HCT116 (cell line): ENCODE results near the gene UVRAG.
"Not testable (repeated sequence)": the region's sequence is repeated elsewhere in the genome, so short reads cannot be mapped to it uniquely, and the experiment has no call there.

ENCODE experiments used
- EGR1 ChIP-seq: IDR thresholded peaks from 2 replicates; pipeline ENCODE4 v1.6.1; 2012; ENCODE audit warnings: low read depth
- ELF1 ChIP-seq: IDR thresholded peaks from 2 replicates; pipeline ENCODE4 v1.6.1; 2012; ENCODE audit warnings: low read depth, borderline replicate concordance
- EZH2 ChIP-seq: fragments of 200-600 bp; sonication (generic); IDR thresholded peaks from 2 replicates; pipeline ENCODE4 v1.6.1; 2017; ENCODE audit warnings: antibody characterized with exemption, mixed run types
- POLR2A ChIP-seq: IDR thresholded peaks from 2 replicates; pipeline ENCODE4 v1.7.0; 2011; ENCODE audit warnings: borderline replicate concordance; ENCODE audit not compliant: insufficient read depth, insufficient read length; ENCODE audit errors: extremely low read depth
- POLR2AphosphoS5 ChIP-seq: IDR thresholded peaks from 2 replicates; pipeline ENCODE4 v1.6.1; 2011; ENCODE audit warnings: mild to moderate bottlenecking, low read depth, low read length, moderate library complexity
- SRF ChIP-seq: IDR thresholded peaks from 2 replicates; pipeline ENCODE4 v1.6.1; 2012; ENCODE audit warnings: low read depth
- YY1 ChIP-seq: IDR thresholded peaks from 2 replicates; pipeline ENCODE4 v1.6.1; 2011; ENCODE audit warnings: low read length, low read depth, moderate library complexity, mild to moderate bottlenecking; ENCODE audit not compliant: insufficient replicate concordance; ENCODE audit errors: extremely low read depth
- TF ChIP-seq, protein P1 (sequence below): IDR thresholded peaks from 2 replicates; pipeline ENCODE4 v1.6.1; 2012; ENCODE audit warnings: low read depth
- TF ChIP-seq, protein P2 (sequence below), 3 experiments: fragments of 200-600 bp in 1 of 3; sonication (generic) in 1 of 3; IDR thresholded peaks in 2 of 3; conservative IDR thresholded peaks in 1 of 3; 2 replicates each; pipeline ENCODE4 v1.5.1; 2012 to 2017; ENCODE audit warnings: low read depth in 2 of 3, low read length in 2 of 3, antibody characterized with exemption in 1 of 3, borderline replicate concordance in 1 of 3, control low read depth in 1 of 3, mild to moderate bottlenecking in 1 of 3, mixed read lengths in 1 of 3, mixed run types in 1 of 3, moderate library complexity in 1 of 3; ENCODE audit not compliant: insufficient read depth in 1 of 3
- TF ChIP-seq, protein P3 (sequence below): IDR thresholded peaks from 2 replicates; pipeline ENCODE4 v1.6.1; 2012
- TF ChIP-seq, protein P4 (sequence below): IDR thresholded peaks from 2 replicates; pipeline ENCODE4 v1.6.1; 2011; ENCODE audit warnings: mild to moderate bottlenecking, low read length, moderate library complexity; ENCODE audit not compliant: insufficient replicate concordance; ENCODE audit errors: extremely low read depth

GRCh38 chr11:76081084-76081483 lies 266.1 kb downstream of the UVRAG start:
- not testable (repeated sequence) for TF ChIP-seq YY1, POLR2A, EGR1, ELF1, POLR2AphosphoS5, SRF, EZH2
- TF ChIP-seq, protein P1, sequence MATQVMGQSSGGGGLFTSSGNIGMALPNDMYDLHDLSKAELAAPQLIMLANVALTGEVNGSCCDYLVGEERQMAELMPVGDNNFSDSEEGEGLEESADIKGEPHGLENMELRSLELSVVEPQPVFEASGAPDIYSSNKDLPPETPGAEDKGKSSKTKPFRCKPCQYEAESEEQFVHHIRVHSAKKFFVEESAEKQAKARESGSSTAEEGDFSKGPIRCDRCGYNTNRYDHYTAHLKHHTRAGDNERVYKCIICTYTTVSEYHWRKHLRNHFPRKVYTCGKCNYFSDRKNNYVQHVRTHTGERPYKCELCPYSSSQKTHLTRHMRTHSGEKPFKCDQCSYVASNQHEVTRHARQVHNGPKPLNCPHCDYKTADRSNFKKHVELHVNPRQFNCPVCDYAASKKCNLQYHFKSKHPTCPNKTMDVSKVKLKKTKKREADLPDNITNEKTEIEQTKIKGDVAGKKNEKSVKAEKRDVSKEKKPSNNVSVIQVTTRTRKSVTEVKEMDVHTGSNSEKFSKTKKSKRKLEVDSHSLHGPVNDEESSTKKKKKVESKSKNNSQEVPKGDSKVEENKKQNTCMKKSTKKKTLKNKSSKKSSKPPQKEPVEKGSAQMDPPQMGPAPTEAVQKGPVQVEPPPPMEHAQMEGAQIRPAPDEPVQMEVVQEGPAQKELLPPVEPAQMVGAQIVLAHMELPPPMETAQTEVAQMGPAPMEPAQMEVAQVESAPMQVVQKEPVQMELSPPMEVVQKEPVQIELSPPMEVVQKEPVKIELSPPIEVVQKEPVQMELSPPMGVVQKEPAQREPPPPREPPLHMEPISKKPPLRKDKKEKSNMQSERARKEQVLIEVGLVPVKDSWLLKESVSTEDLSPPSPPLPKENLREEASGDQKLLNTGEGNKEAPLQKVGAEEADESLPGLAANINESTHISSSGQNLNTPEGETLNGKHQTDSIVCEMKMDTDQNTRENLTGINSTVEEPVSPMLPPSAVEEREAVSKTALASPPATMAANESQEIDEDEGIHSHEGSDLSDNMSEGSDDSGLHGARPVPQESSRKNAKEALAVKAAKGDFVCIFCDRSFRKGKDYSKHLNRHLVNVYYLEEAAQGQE, result not testable (repeated sequence)
- TF ChIP-seq, protein P2, sequence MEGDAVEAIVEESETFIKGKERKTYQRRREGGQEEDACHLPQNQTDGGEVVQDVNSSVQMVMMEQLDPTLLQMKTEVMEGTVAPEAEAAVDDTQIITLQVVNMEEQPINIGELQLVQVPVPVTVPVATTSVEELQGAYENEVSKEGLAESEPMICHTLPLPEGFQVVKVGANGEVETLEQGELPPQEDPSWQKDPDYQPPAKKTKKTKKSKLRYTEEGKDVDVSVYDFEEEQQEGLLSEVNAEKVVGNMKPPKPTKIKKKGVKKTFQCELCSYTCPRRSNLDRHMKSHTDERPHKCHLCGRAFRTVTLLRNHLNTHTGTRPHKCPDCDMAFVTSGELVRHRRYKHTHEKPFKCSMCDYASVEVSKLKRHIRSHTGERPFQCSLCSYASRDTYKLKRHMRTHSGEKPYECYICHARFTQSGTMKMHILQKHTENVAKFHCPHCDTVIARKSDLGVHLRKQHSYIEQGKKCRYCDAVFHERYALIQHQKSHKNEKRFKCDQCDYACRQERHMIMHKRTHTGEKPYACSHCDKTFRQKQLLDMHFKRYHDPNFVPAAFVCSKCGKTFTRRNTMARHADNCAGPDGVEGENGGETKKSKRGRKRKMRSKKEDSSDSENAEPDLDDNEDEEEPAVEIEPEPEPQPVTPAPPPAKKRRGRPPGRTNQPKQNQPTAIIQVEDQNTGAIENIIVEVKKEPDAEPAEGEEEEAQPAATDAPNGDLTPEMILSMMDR (IDR thresholded peaks at IDR 0.05 in 2 of 3, conservative IDR thresholded peaks at IDR 0.05 in 1 of 3; ENCODE audit: borderline replicate concordance in 1 of 3, insufficient read depth in 1 of 3, low read depth in 2 of 3, low read length in 2 of 3), result not testable (repeated sequence)
- TF ChIP-seq, protein P3, sequence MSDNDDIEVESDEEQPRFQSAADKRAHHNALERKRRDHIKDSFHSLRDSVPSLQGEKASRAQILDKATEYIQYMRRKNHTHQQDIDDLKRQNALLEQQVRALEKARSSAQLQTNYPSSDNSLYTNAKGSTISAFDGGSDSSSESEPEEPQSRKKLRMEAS, result not testable (repeated sequence)
- TF ChIP-seq, protein P4, sequence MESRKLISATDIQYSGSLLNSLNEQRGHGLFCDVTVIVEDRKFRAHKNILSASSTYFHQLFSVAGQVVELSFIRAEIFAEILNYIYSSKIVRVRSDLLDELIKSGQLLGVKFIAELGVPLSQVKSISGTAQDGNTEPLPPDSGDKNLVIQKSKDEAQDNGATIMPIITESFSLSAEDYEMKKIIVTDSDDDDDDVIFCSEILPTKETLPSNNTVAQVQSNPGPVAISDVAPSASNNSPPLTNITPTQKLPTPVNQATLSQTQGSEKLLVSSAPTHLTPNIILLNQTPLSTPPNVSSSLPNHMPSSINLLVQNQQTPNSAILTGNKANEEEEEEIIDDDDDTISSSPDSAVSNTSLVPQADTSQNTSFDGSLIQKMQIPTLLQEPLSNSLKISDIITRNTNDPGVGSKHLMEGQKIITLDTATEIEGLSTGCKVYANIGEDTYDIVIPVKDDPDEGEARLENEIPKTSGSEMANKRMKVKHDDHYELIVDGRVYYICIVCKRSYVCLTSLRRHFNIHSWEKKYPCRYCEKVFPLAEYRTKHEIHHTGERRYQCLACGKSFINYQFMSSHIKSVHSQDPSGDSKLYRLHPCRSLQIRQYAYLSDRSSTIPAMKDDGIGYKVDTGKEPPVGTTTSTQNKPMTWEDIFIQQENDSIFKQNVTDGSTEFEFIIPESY, result not testable (repeated sequence)
